Ramos (cell line): Measurements from ENCODE around the gene COMMD9.
"Not testable (repeated sequence)": the region's sequence is repeated elsewhere in the genome, so short reads cannot be mapped to it uniquely, and the experiment has no call there.

Experiments used
- in situ Hi-C: fragments of 300-500 bp; cut with MboI; formaldehyde crosslinking; loops from one replicate; pipeline ENCODE4 v1.14.3; 2022; ENCODE audit warnings: low sequenced_read_pairs; ENCODE audit not compliant: unreplicated experiment

Gene COMMD9

DNA sequence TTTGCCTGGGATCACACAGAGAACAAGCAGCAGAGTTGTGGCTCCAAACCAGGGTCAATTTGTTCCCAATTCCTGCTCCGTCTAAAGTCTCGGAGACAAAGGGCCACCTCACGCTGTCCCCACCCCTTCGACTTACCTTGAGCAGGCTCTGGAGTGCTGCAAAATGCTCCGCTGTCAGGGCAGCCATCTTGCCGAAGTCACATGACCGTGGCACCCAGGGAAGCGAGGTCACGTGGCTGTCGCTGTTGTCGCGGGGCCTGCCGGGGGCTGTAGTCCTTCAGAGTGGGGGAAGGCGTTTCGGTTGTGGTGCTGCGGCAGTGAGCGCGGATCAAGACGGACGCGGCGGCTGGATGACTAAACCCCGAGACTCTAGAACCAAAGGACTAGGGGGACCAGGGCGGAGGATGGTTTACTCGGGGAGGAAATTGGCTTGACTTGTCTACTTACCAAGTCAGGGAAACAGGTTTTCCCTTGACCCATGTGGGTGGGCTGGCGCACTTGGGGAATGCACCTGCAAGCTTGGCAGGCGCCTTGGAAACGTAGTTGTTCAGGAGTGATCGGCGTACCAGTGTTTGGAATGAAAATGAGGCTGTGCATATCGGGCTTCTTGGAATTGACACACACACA, at the start of gene COMMD9:
TSS of gene COMMD9 (minus strand) at position 199 of the 627 bp plus-strand sequence. CDS start at position 187, 12 bp downstream.
- in situ Hi-C loops: loop anchor here (25.0 kb wide), 1 partner anchor 448 kb away; no protein-coding TSS in a partner anchor

DNA sequence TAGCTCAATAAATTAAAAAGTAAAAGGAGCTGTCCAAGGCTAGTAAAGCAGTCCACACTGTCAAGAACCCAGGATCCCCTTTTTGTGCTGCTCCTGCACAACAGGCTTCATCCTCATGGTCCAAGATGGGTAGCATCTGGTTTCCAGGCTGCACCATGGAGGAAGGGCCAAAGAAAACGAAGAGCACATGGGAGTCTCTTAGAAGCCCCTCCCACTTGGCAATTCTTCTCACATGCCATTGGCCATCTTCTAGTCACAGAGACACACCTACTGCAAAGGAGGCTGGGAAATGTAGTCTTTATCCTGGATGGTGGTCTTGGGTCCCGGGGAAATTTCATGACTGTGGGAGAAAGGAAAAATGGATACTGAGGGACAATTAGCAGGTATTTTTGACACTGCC, 44.7 kb upstream of the COMMD9 start:
- in situ Hi-C loops: no loop called here

DNA sequence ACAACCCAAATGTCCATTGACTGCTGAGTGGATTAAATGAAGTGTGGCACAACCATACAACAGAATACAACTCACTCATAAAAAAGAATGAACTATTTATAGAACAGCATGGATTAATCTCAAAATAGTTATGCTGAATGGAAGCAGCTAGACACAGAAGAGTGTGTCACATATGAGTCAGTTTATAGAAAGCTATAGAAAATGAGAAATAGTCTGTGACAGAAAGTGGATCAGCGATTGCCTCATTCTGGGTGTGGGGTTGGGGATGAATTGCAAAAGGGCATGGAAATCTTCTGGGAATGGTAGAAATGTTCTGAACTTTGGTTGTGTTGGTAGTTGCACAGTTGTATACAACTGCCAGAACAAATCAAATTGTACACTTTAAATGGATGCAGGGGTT, 44.2 kb upstream of the COMMD9 start:
- in situ Hi-C loops: no loop called here

DNA sequence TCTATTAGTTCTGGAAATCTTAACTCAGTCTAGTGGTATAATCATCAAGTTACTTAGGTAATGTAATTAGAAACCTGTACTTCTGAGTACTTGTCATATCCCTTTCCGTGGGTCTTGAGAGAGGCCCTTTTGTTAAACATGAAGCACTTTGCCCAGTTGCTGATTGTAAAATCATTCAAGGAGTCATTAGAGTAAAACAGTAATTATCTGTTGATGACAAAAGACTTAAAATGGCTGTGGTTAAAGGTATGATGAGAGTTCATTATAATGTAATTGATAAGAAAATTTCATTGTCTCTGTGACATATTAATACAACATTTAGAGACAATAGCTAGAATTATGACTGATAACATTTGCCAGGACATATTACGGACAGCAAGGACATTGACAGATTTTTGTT, 41.2 kb upstream of the COMMD9 start:
- in situ Hi-C loops: no loop called here

DNA sequence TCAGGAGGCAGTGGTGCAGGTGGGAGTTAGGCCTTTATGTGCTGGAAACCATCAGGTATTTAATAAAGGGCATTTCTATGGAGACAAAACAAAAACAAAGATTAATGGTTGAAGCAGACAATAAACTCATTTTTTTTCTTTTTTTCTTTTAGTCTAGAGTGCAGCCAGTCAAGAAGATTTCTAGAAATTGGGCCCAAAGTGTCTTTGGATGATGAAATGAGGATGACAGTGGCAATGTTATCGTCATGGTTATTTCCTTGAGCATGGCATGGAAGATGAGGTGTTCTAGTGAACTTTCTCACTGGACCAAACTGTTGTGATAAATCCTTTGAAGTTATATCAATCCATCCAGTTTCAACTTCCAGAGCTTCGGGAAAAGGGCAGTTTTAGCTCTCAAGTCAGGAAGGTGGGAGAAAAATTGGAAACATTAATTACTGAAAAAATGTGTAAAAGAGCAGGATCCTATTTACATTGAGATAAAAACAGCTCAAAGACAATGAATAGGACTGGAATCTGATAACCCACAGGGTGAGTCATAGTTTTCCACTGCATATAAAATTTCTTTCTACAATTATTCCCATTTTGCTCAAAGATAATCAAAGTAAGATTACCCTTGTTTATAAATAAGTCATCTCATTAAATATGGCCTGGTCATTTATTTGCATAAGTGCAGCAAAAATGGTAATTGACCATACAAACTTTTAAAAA, 39.9 kb upstream of the COMMD9 start:
- in situ Hi-C loops: no loop called here

DNA sequence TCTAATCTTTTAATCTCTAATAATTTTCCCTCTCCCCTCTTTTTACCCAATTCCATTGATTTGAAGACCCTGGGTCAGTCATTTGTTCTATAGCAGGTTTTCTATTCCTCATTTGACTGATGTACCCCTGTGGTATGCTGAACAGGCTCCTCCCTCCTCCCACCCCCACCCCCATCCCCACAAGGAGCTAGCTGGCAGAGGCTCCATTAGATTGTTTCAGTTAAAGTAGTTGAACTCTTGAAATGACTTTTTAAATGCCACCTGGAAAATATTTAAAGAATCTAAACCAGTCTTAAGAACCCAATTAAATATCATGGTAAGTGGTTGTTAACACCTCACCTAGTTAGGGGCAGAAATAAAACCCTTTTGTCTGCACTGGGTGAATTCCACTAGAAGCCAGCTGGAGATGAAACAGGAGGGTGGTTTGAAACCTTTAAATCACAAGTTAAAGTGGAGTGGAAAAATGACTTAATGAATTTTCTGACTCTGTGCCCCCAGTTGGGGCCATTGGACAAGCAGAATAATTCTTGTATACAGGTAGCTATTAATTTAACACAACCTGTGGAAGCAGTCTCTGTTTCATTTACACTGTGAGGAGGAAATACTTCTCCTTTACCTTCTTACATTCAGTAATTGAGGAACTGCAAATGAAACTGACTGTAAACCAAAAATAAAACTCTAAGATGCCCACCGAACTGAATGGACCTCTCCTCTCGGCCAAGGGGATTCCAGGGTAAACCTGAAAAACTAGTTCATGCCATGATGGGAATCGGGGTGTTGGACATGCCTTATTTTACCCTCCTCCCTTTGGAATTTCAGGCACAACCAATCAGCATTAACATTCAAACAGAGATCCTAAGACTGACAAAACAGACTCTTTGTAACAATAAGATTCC, 37.5 kb upstream of the COMMD9 start:
- in situ Hi-C loops: no loop called here

DNA sequence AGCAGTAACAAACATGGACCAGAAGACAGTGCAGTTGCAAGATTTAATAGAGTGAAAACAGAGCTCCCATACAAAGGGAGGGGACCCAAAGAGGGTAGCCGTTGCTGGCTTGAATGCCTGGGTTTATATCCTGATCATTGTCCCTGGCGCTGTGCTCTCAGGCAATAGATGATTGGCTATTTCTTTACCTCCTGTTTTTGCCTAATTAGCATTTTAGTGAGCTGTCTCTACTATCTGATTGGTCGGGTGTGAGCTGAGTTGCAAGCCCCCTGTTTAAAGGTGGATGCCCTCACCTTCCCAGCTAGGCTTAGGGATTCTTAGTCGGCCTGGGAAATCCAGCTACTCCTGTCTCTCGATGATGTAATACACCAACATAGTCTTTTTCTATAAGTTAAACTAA, 36.2 kb upstream of the COMMD9 start:
- in situ Hi-C loops: not testable (repeated sequence)

DNA sequence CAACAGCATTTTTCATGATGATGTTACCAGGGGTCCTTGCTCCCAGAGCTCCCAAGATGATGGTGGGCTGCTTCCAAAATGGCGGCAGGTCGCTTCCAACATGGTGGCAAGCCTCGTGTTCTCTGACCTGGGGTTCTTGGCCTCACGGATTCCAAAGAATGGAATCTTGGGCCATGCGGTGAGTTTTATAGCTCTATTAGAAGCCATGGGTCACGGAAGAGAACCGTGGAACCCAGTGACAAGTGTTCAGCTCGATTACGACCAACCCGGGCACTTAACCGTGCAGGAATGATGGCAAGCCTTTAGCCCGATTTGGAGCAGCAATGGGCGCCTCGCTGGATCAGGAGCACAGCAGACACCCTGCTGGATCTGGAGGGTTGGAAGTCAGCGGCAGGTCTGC, 35.7 kb upstream of the COMMD9 start:
- in situ Hi-C loops: not testable (repeated sequence)

DNA sequence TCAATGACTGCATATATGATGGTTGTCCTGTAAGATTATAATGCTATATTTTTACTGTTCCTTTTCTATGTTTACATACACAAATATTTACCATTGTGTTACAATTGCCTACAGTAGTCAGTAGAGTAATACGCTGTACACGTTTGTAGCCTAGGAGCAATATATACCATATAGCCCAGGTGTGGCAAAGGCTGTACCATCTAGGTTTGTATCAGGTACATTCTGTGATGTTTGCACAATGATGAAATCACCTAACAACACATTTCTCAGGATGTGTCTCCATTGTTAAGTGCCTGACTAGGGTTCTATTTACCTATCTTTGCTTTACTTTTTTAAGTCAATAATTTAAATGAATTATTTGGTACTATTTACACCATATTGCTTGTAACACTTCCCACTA, 28.8 kb upstream of the COMMD9 start:
- in situ Hi-C loops: no loop called here

DNA sequence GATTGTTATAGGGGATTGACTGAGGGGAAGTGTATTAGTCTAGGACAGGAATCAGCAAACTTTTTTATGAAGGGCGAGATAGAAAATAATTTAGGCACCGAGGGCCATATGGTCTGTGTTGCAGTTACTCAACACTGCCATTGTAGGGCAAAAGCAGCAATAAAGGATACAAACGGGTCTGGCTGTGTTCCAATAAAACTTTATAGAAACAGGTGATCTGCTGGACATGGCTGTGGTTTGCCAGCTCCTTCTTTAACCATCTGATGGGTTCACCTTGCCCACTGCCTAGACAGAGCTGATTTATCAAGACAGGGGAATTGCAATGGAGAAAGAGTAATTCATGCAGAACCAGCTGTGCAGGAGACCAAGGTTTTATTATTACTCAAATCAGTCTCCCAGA, 26.8 kb upstream of the COMMD9 start:
- in situ Hi-C loops: no loop called here

DNA sequence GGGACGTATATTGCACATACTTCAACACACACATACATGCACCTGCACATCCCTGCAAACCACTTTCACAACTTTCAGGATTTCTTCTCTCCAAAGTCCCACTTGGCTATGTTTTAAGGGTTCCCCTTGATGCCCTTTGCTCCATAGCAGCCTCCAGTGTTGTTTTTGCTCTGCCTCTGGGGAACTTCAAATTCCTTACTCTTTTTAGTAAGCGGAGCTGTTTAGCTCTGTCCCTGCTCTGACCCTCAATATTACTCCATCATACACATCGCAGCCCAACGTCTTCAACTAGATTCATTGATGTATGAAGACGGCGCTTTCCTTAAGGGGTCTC, 25.2 kb upstream of the COMMD9 start:
- in situ Hi-C loops: no loop called here

DNA sequence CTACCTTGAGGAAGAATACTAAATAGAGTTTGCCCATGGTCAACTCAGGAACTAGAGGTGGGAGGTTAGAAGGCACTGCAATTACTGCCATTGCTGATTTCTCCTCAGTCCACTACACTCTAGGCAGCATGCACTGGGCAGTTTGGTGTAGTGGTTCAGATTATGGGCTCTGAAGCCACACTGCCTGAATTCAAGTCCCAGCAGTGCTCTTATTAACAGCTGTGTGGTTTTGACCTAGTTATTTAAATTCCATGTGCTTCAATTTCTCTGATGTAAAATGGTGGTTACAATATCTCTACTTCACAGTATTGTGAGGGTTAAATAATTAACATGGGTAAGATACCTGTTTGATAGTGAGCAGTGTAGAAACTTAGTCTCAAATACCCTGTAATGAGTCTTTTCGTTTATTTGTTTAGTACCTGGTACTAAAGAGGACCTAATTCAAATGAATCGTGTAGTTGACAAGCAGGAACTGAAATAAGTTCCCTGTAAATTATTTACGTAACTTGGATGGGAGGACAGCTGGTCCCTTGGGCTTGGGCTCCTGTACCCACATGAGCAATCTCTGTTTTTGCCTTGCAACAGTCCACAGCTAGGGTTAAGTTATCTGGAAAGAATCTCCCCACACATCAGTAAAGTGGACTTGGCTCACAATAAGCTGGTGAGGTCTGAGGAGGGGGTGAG, 24.7 kb upstream of the COMMD9 start:
- in situ Hi-C loops: no loop called here

DNA sequence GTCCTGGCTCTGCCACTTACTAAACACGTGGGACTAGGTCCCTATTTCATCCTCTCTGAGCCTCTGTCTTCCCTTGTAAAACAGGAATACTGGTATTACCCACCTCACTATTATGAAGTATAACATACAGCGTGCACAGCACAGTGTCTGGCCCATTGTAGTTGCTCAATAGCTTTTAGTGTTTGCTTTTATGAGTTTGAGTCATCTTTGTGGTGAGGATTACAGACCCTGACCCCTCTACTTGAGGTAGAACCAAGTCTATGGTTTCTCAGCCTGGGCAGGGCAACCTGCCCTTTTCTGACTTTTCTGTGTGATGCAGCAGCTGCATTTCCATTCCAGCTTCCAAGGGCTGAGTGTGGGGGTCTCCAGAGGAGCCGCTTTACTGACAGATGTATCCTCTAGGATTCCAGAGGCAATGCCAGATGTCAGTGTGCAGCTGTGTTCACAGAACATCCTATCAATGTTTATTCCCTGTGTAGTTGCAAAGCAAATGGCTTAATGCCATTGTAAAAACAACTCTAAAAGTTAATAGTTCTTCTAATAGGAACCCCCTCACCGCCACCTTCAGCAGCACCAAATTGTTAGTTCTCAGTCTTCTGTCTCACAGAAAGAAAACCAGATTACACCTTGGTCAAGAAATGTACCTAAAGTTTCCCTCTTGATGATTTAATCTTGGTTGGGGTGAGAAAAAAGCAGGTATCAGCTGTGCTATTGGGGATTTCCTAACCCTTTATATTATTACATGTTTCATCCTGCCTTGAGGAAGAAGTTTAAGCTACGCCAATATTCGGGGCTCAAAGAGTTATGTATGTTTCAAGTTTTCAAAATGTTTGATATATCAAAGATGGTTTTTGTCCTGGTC, 23.6 kb upstream of the COMMD9 start:
- in situ Hi-C loops: no loop called here

DNA sequence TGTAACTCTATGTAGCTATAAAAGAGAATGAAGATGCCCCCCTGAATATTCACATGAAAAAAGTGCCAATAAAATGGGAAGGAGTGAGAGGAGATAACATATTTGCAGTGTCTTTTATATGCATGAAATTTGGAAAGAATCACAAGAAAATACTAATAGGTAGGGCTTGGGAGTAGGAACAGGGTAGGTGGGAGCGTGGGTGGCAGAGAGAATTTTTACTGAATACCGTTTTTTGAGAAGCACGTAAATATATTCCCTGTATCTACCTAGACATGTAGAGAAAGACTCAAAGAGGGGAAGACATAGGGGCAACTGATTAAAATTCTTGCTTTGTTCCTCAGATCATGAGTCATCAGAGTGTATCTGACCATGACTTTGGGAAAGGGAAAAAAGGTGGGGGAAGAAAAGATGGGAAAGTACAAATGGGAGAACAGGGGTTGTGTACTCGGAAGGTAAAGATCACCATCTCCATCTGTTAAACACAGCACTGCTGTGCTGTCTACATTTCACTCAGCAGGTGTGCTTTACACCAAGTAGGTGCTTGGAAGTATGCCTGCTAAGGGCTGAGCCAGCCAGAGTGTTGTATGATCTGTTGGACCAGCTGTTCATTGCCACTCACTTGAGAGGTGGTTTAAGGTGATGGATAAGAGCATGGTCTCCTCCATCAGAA, 22.8 kb upstream of the COMMD9 start:
- in situ Hi-C loops: no loop called here

DNA sequence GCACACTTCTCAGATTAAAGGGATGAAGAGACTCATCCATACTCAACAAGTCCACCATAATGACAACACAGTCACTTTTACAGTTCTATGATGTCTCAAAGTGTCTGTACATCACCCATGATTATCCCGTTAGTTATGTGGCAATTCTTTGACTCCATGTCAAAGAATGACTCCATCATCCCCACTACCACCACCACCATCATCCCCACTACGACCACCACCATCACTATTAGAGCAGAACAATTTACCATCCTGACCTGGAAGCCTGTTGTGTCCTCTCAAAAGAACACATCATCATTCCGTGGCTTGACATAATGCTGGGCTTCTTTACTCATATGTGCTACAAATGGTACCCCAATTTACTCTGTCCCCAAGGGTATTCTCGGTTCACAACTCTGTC, 20.6 kb upstream of the COMMD9 start:
- in situ Hi-C loops: loop anchor here (10.0 kb wide), 1 partner anchor 155 kb away; no protein-coding TSS in a partner anchor

DNA sequence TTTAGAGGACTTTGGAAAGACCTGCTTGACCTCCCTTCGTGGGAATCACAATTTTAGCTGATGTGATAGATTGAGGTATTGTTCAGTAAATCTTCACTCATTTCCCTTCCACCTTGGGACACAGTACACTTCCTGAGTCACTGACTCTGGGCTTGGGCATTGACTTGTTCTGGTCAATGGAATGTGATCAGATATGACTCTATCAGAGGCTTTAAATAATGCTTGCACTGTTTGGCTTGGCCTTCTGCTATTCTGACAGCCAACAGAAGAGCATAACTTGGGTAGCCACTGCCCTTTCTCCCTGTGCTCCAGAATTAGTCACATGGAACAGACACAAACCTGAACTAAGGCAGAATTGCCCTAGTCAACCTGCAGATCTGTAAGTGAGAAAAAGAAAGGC, 19.4 kb upstream of the COMMD9 start:
- in situ Hi-C loops: loop anchor here (10.0 kb wide), 1 partner anchor 156 kb away; no protein-coding TSS in a partner anchor

DNA sequence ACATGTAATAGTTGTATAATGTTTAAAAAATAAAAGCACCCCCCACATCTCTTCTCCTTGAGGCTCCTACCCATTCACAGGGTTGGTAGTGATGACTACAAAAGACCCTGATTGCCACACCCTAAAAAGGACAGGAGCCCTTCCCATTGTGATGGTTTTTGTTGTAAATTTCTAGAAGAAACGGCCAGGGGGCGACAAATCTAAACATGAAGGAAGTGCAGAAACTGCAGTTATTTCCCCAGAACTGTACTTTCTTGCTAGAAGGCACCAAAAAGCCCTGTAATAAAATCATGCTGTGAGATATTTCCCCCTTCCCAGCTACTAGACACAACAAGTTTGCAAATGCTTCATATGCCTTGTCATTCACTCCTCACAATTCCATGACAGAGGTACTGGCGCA, 17.7 kb upstream of the COMMD9 start:
- in situ Hi-C loops: loop anchor here (10.0 kb wide), 1 partner anchor 158 kb away; no protein-coding TSS in a partner anchor

DNA sequence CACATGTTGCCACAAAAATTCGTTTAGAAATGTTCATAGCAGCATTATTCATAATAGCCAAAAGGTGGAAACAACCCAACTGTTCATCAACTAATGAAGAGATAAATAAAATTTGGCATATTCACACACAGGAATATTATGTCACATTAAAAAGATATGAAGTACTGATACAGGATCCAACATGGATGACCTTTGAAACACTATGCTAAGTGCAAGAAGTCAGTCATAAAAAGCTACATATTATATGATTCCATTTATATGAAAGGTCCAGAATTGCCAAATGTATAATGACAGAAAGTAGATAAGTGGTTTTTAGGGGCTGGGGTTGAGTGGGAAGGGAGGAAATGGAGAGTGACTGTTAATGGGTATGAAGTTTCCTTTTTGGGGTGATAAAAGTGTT, 15.8 kb upstream of the COMMD9 start:
- in situ Hi-C loops: loop anchor here (10.0 kb wide), 1 partner anchor 160 kb away; no protein-coding TSS in a partner anchor

DNA sequence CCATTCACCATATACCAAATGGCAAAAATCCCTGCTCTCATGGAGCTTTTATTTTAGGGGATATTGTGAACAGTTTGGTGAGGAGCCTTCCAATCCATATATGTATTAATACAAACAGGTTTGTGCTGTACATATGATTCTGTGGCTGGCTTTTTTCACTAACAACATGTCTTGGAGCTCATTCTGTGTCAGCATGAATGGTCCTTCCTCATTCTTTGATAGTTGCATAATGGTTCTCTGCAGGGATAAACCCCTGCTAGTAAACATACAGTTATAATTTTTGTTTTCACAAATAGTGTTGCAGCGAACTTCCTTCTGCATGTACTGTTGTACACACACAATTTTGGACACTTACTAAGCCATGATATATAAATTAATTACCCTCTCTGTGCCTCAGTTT, 15.1 kb upstream of the COMMD9 start:
- in situ Hi-C loops: loop anchor here (10.0 kb wide), 1 partner anchor 160 kb away; no protein-coding TSS in a partner anchor
